ENCODE data around the gene DGLUCY.

Gene DGLUCY

GRCh38 chr14:91171291-91171690, 57.4 kb downstream of the DGLUCY start:
- peak; percentile 46; the same call in 2 of the 3 replicates for ATAC-seq
- TF ChIP-seq ZC3H10 (CRISPR knock-in tag; IDR thresholded peaks at IDR 0.05), result no peak
- TF ChIP-seq, protein P1, sequence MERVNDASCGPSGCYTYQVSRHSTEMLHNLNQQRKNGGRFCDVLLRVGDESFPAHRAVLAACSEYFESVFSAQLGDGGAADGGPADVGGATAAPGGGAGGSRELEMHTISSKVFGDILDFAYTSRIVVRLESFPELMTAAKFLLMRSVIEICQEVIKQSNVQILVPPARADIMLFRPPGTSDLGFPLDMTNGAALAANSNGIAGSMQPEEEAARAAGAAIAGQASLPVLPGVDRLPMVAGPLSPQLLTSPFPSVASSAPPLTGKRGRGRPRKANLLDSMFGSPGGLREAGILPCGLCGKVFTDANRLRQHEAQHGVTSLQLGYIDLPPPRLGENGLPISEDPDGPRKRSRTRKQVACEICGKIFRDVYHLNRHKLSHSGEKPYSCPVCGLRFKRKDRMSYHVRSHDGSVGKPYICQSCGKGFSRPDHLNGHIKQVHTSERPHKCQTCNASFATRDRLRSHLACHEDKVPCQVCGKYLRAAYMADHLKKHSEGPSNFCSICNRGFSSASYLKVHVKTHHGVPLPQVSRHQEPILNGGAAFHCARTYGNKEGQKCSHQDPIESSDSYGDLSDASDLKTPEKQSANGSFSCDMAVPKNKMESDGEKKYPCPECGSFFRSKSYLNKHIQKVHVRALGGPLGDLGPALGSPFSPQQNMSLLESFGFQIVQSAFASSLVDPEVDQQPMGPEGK (CRISPR knock-in tag; IDR thresholded peaks at IDR 0.05; ENCODE audit: borderline replicate concordance), result no peak
- peak; percentile 45; the same call in 1 of the 2 replicates for TF ChIP-seq TCF4 (CRISPR knock-in tag; IDR thresholded peaks at IDR 0.05; ENCODE audit: borderline replicate concordance)

DNA sequence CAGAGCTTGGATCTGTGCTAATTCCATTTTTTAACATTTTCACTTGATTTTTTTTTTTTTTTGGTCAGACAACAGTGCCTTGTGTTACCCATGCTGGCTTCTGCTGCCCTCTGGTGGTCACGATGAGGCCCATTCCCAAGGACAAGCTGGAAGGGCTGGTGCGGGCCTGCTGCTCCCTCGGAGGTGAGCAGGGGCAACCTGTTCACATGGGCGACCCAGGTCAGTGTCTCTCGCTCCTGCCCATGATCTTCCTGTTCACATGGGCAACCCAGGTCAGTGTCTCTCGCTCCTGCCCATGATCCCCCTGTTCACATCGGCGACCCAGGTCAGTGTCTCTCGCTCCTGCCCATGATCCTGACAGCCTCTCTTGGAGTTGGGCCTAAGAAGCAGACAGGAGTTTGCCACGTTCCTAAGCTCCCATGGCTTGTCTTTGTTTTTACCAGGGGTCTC, 59.4 kb downstream of the DGLUCY start:
- TF ChIP-seq POU6F1 (CRISPR knock-in tag; IDR thresholded peaks at IDR 0.05; ENCODE audit: borderline replicate concordance, low read depth), result no peak
- TF ChIP-seq ISL1 (CRISPR knock-in tag; IDR thresholded peaks at IDR 0.05), result no peak
- no peak for TF ChIP-seq GLIS3 (CRISPR knock-in tag; IDR thresholded peaks at IDR 0.05)
- TF ChIP-seq, protein P2, sequence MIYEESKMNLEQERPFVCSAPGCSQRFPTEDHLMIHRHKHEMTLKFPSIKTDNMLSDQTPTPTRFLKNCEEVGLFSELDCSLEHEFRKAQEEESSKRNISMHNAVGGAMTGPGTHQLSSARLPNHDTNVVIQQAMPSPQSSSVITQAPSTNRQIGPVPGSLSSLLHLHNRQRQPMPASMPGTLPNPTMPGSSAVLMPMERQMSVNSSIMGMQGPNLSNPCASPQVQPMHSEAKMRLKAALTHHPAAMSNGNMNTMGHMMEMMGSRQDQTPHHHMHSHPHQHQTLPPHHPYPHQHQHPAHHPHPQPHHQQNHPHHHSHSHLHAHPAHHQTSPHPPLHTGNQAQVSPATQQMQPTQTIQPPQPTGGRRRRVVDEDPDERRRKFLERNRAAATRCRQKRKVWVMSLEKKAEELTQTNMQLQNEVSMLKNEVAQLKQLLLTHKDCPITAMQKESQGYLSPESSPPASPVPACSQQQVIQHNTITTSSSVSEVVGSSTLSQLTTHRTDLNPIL (CRISPR knock-in tag; IDR thresholded peaks at IDR 0.05; ENCODE audit: low read depth), result no peak
- TF ChIP-seq ZNF565 (CRISPR knock-in tag; conservative IDR thresholded peaks at IDR 0.05; ENCODE audit: low read depth), result no peak
- no peak for TF ChIP-seq ESRRG (CRISPR knock-in tag; IDR thresholded peaks at IDR 0.05)
- TF ChIP-seq ZNF8 (CRISPR knock-in tag; IDR thresholded peaks at IDR 0.05), result no peak
- no peak for TF ChIP-seq BACH2 (CRISPR knock-in tag; IDR thresholded peaks at IDR 0.05; ENCODE audit: borderline replicate concordance)
- TF ChIP-seq ZNF70 (CRISPR knock-in tag; IDR thresholded peaks at IDR 0.05), result no peak
- no peak for TF ChIP-seq ZFP3 (CRISPR knock-in tag; IDR thresholded peaks at IDR 0.05)
- no peak for TF ChIP-seq CSRNP3 (CRISPR knock-in tag; IDR thresholded peaks at IDR 0.05)
- no peak for TF ChIP-seq ARNTL (CRISPR knock-in tag; IDR thresholded peaks at IDR 0.05; ENCODE audit: borderline replicate concordance, low read depth)
- no peak for TF ChIP-seq TCF4 (CRISPR knock-in tag; IDR thresholded peaks at IDR 0.05; ENCODE audit: borderline replicate concordance)
- TF ChIP-seq ZFP30 (CRISPR knock-in tag; IDR thresholded peaks at IDR 0.05), result no peak
- TF ChIP-seq ZC3H10 (CRISPR knock-in tag; IDR thresholded peaks at IDR 0.05), result no peak
- no peak for TF ChIP-seq PPARA (CRISPR knock-in tag; IDR thresholded peaks at IDR 0.05; ENCODE audit: borderline replicate concordance)
- TF ChIP-seq, protein P1 (CRISPR knock-in tag; IDR thresholded peaks at IDR 0.05; ENCODE audit: borderline replicate concordance), result no peak
- ATAC-seq, result peak; percentile 87

- TF ChIP-seq ZNF70 (CRISPR knock-in tag; IDR thresholded peaks at IDR 0.05) (no peak), POU6F1 (CRISPR knock-in tag; IDR thresholded peaks at IDR 0.05; ENCODE audit: borderline replicate concordance, low read depth) (no peak), PPARA (CRISPR knock-in tag; IDR thresholded peaks at IDR 0.05; ENCODE audit: borderline replicate concordance) (no peak), CSDC2 (CRISPR knock-in tag; IDR thresholded peaks at IDR 0.05) (no peak), TCF4 (CRISPR knock-in tag; IDR thresholded peaks at IDR 0.05; ENCODE audit: borderline replicate concordance) (no peak), TSHZ2 (CRISPR knock-in tag; IDR thresholded peaks at IDR 0.05) (no peak)
- no peak for ATAC-seq
Measured at GRCh38 chr14:91173904-91174303, 60.0 kb downstream of the DGLUCY start.

Data from SK-N-SH treated with all-trans-retinoic acid at 6 μM for 48 hours (cell line).